T-helper 1 cell treated with Interleukin-12 subunit alpha and Interleukin-12 subunit beta and Interleukin-4 antibody, amounts not matched to agents 30 ng/mL and 1 ng/mL, for 36 hours (primary cell): ENCODE results near the gene ECI1. TPM values are rescaled to one million over a fixed set of nuclear protein-coding genes. Genes with fewer than 3 reads are reported as not detected.
"Not testable (repeated sequence)": the region's sequence is repeated elsewhere in the genome, so short reads cannot be mapped to it uniquely, and the experiment has no call there.

Experiments
- intact Hi-C: fragments of 100-400 bp; cut with micrococcal nuclease; formaldehyde crosslinking; loops from one replicate; pipeline ENCODE4 v1.15.1; 2024
- total RNA-seq: library from RNA; stranded (reverse); gene quantifications from 2 replicates; pipeline ENCODE4 v1.2.3, GENCODE V29; 2022

ECI1 gene
- total RNA-seq, 1 donor from 2014 or later, result 30.1 TPM

- intact Hi-C loops, result no loop called here
These were observed 29.1 kb upstream of the ECI1 start for GRCh38 chr16:2280461-2280860.

GRCh38 chr16:2278956-2279800 is 27.8 kb upstream of the ECI1 start:
- intact Hi-C loops, result no loop called here

DNA sequence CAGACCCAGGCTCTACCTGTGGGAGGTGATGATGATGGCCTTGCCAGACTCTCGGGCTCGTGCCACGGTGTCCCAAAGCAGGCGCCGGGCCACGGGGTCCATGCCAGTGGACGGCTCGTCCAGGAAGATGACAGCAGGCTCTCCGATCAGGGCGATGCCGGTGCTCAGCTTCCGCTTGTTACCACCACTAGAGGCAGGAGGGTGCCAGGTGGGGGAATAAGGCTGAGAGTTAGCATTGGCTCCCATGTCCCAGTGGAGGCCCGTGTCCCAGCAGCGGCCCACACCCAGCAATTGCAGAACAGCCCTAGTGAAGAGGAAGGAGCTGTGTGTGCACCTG is 26.9 kb upstream of the ECI1 start:
- intact Hi-C loops, result no loop called here

GRCh38 chr16:2277466-2278271 is 26.3 kb upstream of the ECI1 start:
- intact Hi-C loops, result no loop called here

GRCh38 chr16:2276368-2277195 is 25.2 kb upstream of the ECI1 start:
- intact Hi-C loops, result no loop called here

- intact Hi-C loops, result no loop called here
These were observed 24.3 kb upstream of the ECI1 start for GRCh38 chr16:2275476-2276367.

- intact Hi-C loops, result no loop called here
These were observed 22.5 kb upstream of the ECI1 start for GRCh38 chr16:2273931-2274330.

DNA sequence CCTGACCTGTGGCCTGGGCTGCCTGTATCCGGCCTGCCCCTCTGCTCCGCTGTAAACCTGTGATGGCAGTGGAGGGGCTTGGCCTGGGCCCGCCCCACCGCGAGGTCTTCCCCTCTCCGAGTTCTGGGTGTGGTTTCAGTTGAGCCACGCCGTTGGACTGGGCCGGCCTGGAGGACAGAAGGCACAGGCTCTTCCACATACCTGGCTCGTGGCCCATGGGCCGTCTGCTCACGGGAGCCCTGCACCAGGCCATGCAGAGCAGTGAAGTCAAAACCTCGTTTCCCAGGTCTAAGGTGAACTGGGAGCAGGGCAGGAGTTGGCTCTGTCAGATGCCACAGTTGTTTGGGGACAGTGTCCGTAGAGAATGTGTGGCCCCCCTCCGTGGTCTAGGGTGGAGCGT is 22.1 kb upstream of the ECI1 start:
- intact Hi-C loops, result no loop called here

DNA sequence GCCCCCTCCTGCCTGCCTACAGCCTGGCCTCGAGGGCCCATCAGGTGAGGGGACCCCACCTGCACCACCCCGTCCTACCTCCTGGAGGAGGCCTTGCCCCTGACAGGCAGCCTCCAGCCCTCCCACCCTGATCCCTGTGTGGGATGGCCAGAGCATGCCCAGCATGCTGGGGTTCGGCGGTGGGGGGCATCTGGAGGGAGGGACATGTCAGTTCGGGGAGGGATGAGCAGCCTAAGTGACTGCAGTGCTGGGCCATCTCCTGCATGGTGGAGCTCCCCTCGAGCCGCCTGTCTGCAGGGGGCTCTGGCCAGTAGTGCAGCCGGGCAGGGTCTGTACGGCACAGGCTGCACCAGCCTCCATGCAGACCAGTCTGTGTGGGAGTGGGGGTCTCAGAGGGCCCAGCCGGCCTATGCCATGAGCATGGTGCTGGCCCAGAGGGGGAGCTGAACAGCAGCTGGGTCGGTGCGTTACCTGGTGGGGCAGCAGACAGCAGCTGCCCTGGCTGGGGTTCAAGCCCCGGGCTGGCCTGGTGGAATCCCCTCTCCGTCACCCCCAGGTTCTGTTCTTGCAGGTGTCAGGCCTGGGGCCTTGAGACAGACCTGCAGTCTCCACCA is 20.6 kb upstream of the ECI1 start:
- intact Hi-C loops, result no loop called here

DNA sequence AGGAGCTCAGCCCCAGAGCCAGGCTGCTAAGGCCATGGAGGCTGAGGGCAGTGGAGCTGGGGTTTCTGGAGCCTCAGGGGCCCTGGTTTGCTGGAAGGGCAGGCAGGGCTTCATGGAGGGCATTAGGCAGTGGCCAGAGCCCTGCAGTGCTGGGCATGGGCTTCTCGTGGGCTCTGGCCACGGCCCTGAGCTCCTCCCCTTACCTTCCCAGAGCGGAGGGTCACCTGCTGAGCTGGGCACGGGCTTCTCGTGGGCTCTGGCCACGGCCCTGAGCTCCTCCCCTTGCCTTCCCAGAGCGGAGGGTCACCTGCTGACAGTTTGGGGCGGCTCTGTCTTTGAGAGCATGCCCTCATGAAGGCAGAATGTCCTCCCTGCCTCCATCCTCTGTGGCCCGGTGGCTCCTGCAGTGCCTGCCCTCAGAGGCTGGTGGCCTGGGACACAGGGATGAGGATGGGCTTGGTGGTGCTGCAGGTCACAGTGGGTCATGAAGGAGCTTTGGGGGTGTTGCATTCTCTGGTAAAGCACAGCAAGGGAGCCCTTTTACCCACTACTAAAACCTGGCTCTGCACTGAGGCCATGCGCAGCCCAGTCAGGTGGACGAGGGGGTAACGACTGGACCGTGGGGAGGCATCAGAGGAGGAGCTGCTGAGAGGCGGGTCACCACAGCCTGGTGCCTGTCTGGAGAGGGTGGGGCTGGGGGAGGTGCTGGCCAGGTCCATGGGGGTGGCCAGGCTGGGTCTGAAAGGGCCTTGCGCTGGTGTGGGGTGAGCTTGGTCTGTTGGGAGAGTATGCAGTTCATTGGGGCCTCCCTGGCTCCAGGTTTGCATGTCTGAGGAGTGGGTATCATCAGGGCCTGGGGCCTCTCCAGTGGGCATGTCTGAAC is 19.4 kb upstream of the ECI1 start:
- intact Hi-C loops, result no loop called here

GRCh38 chr16:2270070-2270462 is 18.7 kb upstream of the ECI1 start:
- intact Hi-C loops, result no loop called here

DNA sequence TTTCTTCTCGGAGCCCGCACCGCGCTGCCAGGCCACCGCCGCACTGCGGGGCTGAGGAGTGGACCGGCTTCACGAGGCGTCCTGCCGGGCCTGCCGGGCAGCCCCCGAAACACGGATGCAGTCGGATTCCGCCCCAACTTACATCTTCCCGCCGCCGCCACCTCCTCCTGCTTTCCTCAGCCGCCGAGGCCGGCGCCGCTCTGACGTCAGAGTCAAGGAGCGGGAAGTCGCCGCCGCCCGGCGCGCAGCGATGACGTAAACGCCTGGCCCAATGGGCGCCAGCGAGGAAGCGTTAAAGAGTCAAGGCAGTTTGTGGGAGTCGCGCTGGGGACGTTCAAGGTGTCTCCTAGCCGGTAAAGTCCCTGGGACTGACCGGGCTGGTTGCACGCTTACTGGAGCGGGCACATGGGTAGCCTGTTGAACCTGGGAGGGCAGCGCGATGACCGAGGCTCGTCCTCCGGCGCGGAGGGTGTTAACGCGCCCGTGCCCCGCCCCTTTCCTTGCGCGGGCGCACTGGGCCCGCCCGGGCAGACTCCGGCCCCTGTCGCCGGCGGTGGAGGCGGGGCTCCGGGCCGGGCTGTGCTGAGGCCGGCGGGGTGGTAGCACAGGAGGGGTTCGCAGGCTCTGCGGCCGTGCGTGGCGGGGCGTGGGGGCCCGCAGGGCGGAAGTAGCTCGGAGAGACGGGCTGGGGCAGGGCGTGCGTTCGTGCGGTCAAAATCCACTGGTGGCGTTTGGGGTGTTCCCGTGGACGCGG is 16.7 kb upstream of the ECI1 start, which contains the start of gene RNPS1:
Gene RNPS1 (minus strand): TSS at position 214 of the 754 bp plus-strand sequence. CDS start 3,483 bp downstream, outside the sequence.
- intact Hi-C loops, result loop anchor here (1.0 to 5.0 kb wide), 9 partner anchors 17 to 245 kb away; partner anchors contain the start of genes ATP6V0C, CCNF, E4F1 and ECI1

DNA sequence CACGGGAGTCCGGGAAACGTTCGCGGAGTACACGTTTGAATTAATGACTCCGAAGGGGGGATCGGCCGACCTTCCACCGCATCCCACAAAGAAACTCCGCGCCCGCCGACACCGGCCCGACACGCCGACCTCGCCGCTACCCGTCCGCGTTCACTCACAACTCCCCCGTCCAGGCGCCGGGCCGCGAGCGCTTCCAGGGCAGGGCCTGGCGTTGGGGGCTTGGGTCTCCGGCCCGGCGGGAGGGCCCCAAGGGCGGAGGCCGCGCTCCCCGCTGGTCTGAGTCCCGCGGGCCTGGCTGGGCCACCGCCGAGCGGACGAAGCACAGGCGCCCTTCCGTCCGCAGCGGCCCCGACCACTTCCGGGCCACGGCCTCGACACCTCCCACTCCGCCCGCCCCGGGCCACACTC is 16.1 kb upstream of the ECI1 start:
- intact Hi-C loops, result loop anchor here (5.0 kb wide), 1 partner anchor 220 kb away; the partner anchor contains the start of genes NTHL1 and TSC2

GRCh38 chr16:2266887-2267286 is 15.5 kb upstream of the ECI1 start:
- intact Hi-C loops, result loop anchor here (5.0 kb wide), 1 partner anchor 220 kb away; the partner anchor contains the start of genes NTHL1 and TSC2

DNA sequence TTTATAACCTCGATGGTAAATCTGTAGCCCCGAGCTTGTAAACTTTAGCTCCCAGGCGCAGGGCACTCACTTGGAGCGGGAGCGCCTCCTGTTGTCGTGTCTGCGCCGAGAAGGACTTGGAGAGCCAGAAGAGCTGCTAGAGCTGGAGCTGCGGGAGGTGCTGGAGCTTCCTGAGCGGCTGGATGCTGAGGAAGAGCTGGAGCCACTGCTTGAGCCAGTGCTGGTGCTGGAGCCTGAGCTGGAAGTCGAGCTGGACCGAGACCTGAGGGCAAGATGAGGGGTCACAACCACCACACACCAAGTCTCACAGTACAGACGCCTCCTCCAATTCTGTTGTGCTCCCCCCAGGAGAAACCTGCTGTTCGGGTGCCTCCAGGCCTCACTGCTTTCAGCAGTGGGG is 11.6 kb upstream of the ECI1 start:
- intact Hi-C loops, result not testable (repeated sequence)

DNA sequence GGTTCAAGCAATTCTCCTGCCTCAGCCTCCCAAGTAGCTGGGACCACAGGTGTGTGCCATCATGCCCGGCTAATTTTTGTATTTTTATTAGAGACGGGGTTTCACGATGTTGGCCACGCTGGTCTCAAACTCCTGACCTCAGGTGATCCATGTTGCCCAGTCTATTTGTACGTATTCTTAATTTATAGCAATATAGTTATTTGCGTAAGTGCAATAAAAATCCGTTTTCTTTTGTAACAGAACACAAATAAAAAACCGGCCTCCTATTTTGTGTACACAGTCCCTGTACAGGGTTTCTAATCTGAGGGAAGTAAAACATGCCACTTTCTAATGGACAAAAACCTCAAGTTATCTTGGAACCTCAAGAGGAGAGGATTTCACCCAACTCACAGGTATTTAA is 8.9 kb upstream of the ECI1 start:
- intact Hi-C loops, result no loop called here

DNA sequence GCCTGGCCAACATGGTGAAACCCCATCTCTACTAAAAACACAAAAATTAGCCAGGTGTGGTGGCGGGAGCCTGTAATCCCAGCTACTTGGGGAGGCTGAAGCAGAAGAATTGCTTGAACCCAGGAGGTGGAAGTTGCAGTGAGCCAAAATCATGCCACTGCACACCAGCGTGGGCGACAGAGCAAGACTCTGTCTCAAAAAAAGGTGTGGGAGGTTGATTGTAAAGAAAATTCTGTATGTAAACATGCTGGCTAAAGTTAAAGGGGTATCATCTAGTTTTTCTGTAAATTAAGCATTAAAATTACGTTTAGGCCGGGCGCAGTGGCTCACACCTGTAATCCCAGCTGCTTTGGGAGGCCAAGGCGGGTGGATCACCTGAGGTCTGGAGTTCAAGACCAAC is 7.1 kb upstream of the ECI1 start:
- intact Hi-C loops, result not testable (repeated sequence)

DNA sequence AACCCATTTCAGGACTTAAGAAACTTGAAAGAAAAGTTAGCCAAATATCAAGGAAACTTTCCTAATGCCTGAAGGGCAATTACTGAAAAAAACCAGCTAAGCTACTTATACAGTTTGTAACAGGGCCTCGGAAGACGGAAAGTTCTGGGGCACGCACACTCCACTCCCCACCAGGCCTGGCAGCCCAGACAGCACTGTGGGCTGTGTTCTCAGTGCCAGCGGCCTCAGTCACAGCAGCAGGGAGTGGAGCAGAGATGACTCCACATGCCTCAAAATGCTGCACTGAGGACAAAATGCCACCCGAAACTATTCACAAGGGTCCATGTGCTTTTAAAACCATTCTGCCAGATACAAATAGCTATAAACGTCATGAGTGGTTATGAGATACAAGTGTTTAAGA is 6.3 kb upstream of the ECI1 start:
- intact Hi-C loops, result no loop called here
